SKM-1 (cell line): ENCODE results near the gene DSCAM.
"Not testable (repeated sequence)": the region's sequence is repeated elsewhere in the genome, so short reads cannot be mapped to it uniquely, and the experiment has no call there.

Experiments
- DNase-seq: peaks from one replicate; lab custom pipeline; 2025; ENCODE audit not compliant: unreplicated experiment; lab: John Stamatoyannopoulos, UW

DSCAM gene

DNA sequence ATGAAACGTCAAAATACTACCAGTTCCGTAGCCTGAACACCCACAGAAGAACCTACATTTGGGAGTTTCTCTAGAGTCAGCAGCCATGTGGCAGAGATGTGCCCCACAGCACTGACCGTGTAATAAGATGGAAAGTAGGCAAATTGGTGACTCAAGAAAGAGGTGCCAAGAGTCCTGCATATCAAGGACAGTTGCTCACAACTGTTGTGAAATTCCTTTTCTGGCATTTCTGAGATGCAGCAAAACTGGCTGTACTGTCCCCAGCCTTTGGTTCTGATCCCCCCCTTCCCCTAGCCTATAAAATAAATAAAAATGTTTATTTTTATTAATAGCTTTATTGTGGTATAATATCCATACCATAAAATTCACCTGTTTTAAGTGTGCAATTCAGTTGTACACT, 655.8 kb downstream of the DSCAM start:
- no peak for DNase-seq

DNA sequence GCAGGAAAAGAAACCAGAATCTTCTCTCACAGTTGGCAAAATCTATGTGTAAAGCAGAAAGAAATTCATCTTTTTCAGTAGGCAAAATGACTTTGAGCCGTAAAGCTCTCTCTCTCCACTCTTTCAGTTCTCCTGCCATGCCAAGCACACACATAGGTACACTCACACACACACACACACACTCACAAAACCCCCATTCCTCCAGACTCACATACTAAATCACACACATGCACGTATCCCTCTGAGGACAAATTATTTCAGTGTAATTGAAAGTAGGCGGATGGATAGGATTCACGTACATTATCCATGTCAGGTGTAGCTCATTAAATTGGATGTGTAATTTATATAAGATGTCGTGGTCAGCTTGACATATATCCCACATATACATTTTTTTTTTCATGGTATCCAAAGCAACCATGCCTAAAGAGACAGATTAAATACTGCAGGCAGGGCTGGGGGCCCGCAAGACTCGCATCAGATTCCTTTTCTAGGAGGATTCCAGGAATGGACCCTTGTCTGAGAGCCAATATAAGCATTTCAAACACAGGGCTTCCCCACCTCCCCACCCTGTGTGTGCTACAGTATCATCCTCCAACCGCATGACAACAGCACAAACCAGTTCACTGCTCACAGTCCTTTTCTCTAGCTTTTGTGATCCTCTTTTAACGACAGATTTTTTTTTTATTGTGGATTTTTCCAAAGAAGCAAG, 658.9 kb downstream of the DSCAM start:
- DNase-seq, result no peak

DNA sequence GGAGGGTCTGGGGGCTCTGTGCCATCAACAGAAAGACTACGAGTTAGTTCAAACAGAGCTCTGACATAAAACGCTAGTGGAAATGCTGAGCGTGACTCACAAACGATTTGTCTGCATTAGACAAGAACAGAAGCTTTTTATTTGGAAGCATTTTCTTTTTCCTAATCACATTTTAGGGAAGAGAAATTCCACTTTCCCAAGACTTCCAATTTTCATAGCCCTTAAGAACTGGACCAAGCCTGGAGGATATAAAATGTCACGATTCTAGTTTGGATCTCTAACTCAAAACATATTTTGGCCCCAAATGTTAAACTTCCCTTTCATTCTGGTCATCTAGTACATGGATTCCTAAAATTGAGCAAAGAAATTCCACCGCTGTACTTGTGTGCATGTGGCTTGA, 659.7 kb downstream of the DSCAM start:
- DNase-seq, result no peak

DNA sequence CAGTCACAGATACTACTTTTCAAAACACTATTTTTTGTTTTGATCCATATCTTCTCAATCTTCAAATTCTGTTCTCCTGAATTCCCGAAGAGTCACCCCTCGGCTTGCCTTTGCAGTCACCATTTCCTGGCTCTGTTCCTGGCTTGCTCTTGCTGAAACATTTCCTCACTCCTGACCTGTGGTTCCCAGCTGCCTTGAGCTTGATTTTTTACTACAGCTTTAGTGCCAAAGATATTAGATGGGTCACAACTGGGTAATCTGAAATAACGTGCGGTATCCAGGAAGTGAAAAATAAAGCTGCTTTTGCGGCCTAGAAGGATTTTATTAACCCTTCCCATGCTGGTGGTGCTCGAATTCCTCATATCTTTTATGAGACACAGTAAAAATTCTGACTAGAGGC, 660.9 kb downstream of the DSCAM start:
- no peak for DNase-seq

DNA sequence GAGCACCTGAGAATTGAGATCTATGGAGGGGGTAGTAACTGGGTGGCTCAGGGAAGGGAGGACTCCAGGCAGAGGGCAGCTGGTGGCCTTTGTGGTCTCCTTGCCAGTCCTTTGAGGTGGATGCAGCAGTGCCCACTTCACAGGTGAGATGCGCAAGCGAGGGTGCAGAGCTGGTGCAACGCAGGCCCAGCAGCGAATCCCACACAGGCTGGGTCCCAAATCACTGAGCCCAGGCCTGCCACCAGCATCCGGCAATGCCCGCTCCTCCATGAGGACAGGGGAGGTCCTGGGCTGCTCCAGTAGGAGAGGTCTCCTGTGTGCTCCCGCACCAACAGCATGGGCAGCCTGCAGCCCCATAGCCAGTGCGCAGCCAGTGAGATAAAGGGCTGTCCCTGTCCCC, 661.8 kb downstream of the DSCAM start:
- no peak for DNase-seq

DNA sequence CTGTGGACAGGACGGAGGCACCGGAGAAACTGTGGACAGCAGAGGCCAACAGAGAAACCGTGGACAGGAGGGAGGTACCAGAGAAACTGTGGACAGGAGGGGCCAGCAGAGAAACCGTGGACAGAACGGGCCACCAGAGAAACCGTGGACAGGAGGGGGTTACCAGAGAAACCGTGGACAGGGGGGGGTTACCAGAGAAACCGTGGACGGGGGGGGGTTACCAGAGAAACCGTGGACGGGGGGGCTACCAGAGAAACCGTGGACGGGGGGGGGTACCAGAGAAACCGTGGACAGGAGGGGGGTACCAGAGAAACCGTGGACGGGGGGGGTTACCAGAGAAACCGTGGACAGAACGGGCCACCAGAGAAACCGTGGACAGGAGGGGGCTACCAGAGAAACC, 664.5 kb downstream of the DSCAM start:
- not testable (repeated sequence) for DNase-seq

DNA sequence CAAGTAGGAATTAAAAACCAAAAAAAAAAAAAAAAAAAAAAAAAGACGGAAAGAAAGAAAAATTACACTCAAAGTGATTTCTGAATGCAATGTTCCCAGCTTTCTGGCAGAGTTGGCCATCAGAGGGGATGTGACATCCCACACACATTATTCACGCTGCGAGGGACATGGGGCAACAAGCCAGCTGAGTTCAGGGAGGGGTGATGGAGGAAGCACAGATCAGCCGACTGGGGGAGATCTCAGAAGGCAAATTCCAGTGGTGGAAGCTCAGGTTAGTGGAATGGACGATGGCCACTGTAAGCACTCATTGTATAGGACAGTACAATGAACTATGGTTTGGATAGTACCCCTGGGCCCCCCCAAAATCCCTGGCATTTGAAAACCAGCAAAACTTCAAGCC, 667.8 kb downstream of the DSCAM start:
- DNase-seq, result no peak

DNA sequence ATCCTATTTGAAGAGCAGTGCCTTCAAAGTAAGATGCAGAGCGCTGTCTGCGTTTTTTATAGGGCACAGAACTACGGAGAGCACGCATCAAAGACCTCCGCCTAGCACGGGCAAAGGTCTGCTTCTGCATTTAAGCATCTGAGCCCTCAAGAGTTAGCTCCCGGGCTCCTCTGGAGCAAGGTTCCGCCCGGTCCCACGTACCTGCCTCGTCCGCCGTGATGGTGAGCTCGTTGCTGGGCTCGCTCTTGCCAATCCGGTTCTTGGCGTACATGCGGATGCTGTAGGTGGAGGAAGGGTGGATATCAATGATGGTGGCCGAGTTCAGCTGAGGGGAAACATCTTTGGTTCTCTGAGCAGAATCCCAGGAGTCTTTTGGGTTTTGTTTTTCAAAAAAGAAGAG, 668.2 kb downstream of the DSCAM start:
- DNase-seq, result no peak

DNA sequence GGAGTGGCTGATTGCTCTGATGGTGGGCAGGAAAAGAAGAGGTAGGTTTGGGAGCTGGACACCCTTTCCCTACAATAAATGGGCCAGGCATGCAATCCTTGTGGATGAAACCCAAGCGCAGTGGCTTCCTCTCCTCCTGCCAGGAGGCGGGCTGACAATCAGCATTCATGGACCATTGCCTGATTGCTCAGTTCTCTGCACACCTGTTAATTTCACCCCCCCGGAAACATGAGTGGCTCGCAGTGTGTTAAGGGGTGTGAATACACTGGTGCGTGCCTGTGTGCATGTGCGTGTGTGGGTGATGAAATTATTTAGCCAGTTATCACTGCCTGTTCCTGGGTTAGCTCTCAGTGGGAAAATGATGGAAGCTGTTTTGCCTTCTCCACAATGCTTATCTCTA, 669.0 kb downstream of the DSCAM start:
- DNase-seq, result no peak

DNA sequence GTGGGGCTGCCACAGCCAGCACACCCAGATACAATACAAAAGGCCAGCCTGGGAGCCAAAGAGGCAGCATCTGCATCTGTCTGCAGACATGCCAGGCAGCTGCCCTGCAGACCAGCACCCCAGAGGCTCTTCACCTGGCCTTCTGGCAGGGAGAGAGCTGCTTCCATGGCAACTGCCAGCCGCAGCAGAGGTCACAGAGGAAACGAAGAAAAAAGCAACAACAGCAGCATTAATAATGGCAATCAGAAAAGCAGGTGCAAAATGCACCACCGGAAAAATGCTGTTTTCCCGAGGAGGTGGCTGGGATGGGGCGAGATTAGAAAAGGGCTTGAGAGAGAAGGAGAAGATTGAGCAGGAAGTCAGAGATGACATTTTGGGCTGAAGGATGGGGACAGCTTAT, 670.2 kb downstream of the DSCAM start:
- no peak for DNase-seq

DNA sequence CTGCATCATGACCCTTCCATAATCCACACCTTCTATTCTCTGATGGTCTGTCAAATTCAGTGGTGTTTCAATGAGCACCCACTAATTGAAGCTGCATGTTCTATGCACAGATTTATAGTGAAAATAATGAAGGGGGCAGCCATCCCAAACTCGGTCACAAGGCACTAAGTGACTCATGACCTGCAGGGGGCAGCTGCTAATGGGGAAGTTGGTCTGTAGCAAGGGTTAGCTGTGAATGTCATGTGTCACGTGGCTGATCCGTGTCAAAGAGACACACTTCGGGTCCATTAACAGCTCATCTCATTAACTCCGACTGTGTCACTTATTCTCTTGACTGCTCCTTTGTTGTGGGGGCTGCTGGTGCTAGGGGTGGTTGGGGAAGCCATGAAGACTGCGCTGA, 673.1 kb downstream of the DSCAM start:
- DNase-seq, result no peak

DNA sequence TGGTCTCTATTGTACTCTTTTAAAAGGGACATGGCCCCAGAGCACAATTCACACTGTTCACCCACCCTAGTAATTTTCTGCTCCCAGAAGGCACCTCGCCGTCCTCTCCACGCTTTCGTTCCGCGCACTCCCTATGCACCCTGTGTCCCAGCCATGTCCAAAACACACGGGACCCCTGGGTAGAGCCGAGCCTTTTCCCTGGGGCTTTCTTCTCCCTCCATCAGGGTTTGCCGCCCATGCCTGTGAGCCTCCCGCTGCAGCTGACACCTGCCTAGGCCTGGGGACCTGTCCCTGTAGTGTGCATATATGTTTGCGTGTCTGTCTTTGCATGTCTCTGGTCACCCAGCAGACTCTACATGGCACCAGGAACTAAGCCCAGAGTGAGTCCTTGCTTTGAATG, 677.0 kb downstream of the DSCAM start:
- no peak for DNase-seq

DNA sequence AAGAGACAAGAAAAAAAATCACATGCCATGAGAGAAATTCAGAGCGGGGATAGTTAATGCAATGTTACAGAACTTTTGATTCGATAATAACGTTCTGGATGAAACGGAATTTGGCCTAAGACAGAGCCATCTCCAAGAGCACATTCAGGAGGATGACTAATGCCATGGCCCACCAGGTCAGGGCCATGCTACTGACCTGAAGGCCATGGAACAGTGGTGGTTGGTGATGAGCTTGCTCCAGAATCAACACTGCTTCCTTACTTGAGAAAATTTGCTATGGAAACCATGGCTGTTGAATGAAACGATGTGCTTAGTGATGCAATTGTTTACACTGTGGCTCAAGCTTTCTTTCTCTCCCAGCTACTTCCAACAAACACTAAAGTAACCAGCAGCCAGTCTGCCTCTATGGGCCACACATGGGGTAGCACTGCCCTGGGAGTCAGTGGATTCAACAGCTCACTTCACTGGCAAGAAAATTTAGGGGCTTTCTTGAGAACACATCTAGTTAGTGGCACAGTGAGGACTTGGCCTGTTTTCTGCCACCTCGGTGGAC, 680.6 kb downstream of the DSCAM start:
- DNase-seq, result no peak

DNA sequence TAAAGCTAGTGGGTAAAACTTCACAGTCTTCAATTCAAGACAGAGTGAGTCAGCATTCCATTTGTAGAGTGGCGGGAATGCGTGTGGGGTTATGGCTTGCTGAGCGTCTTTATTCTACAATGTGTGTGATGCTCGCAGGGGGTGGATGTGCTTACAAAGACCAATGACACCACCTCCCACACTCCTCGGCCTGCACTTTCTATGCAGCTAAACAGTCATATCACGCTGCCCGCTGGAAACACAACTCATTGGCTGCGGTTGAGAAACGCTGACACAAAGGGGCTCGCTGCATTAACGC, 681.2 kb downstream of the DSCAM start:
- no peak for DNase-seq

DNA sequence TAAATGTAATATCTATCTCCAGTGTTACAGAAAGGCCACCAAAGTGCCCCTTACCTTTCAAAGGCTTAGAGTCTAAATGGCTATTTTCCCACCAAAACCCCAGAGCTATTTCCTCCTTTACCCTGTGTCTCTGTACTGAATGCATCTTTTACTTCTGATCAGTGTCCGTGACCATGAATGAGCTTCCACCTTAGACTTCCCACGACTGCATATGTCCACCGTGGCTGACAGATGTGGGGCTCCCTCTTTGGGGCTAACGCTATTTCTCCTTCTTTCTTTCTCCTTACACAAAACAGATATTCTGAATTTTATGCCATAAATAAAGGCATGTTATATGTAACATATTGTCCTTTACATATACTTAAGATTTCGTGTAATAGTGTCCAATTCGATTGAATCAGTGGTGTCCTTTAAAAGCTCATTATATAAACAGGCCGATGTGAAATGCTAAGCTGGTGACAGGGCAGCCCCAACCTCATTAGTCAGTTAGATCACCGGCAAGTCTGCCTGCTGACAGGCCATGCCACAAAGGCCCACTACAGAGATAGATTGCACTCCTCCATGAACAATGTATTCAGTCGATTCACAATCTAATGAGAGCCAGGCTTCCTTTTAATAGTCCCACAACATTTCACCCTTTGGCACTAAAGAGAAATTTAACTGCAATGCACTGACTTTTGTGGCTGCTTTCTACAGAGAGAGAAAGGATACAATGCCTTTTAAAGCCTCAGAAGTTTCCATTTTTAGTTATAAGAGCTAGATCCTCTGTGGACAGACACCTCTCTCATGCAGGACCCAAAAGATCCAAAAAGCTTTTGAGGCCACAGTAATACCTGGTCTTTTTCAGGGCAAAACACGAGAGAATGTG, 681.8 kb downstream of the DSCAM start:
- no peak for DNase-seq

DNA sequence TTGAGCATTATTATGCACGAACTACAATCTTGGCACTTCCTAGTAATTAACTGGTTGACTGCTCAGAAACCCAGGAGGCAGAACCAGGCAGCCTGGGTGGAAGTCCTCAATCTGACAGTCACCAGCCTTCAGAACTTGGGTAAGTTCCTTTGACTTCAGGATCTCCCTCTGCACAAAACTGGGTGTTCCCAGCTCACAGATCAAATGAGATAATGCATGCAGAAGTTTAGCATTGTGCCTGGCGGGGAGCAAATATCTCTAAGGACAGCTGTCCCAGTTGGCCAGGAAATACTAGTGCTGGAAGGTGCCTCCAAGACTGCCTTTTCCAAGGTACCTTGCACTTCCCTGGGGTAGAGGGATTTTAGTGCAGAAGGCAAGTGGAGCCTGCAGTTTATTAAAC, 684.9 kb downstream of the DSCAM start:
- no peak for DNase-seq

DNA sequence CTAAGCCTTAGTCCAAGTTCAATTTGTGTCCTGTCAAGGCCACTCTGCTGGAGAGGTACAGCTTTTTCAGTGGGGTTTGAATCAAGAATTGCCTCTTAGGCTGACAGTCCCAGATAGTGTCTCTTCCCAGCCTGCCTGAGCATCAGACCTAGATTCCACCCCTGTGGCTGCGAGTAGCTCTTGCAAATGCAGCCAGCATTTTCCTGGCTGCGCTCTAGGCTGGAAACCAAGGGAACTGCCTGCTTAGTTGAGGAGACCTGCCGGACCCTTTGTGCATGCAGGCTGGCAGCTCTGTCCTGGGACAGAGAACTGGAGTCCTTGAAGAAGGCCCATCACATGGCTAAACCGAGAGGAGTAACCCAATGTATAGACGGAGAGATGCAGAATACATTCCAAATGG, 686.0 kb downstream of the DSCAM start:
- DNase-seq, result no peak

DNA sequence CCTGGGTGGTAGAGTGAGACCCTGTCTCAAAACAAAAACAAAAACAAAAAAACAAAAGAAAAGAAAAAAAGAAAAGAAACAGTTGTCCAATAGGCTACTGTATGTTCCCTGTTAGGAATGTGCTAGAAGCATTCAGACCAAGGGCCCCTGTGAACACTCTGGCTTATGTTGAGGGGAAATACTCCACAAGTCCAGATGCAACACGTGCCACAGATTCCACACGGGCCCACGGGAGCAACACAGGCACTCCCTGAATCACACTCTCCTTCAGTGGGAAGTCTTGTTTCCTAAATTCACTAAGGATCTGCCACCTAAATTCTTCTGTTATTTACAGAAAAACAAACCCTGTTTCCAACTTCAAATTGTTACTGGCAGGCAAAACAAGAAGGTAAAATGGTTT, 688.6 kb downstream of the DSCAM start:
- no peak for DNase-seq

DNA sequence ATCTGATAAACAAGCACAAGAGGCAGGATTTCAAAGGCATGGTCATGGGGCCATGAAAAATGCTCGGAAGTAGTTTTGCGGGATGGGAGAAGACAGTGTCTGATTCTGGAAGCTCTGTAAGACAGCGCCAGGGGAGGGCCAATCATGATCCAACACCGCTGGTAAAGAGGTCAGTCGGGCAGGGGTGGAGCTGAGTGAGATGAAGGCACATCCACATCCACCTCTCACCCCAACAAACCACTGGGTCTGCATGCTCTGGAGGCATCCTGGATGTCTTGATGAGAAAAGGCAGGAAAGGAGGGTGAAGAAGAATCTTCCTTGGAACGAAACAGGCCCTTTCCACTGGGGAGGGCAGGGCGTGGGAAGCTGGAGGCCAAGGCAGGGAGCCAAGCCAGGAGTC, 691.4 kb downstream of the DSCAM start:
- DNase-seq, result no peak

DNA sequence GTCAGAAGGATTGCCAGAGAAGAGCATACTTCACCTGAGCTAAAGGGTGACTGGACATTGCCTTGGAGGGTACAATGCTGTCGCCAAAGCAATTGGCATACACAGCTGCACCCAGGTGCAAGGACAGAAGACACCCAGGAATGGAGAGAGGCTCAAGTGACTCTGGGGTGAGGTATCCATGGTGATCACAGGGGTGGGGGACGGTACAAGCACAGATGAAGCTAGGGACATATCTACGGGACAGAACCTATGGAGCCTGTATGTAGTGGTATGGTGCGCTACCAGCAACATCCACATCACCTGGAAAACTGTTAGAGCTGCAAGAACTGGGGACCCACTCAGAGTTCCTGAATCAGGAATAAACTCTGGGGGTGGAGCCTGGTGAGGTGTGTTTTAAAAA, 693.6 kb downstream of the DSCAM start:
- no peak for DNase-seq

DNA sequence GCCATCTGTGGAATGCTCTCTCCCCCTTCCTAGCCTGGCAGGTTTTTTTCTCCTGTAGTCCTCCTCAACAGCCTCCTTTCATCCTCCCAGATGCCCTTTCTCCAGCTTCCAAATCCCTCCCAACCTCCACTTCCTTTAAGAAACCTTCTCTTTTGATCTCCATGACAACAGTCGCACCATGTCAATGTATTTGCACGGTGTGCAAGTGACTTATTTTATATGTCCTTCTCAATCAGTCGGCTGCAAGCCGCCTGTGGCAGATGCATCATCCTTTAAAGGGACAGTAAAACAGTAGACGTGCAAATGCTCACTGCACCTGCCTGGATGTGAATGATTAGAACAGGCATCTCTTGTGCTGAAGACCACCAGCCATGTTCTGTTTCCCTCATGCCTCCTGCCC, 694.5 kb downstream of the DSCAM start:
- DNase-seq, result no peak

DNA sequence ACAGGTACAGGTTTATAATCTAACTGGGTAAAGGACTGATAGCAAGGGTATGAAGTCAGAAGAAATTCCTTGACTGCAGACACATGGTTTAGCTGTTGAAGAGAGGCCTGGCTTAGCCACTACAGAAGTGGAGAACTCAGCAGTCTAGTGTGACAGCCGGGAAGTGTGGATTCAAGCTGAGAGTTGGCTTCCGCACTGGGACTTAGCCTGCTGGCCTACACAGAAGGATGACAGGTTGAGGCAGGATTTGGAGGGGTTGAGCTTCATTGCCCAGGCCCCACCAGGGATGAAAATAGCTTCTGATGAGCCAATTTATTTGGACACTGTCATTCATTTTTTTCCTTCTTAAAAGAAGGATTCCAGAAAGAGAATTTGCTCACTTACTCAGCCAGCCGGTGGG, 695.3 kb downstream of the DSCAM start:
- DNase-seq, result no peak
